Ramos (cell line): ENCODE results near the gene SLC12A3.

Experiments used
- in situ Hi-C: fragments of 300-500 bp; cut with MboI; formaldehyde crosslinking; loops from one replicate; pipeline ENCODE4 v1.14.3; 2022; ENCODE audit warnings: low sequenced_read_pairs; ENCODE audit not compliant: unreplicated experiment

Gene SLC12A3

GRCh38 chr16:56956076-56956475 lies 91.1 kb downstream of the SLC12A3 start:
- in situ Hi-C loops = no loop called here

GRCh38 chr16:56956756-56957155 lies 91.7 kb downstream of the SLC12A3 start:
- in situ Hi-C loops = no loop called here

- in situ Hi-C loops = loop anchor here (10.0 kb wide), 1 partner anchor 204 kb away; no protein-coding TSS in a partner anchor
These were observed 95.8 kb downstream of the SLC12A3 start for GRCh38 chr16:56960681-56961281.

- in situ Hi-C loops = loop anchor here (10.0 kb wide), 1 partner anchor 203 kb away; no protein-coding TSS in a partner anchor
These were observed 96.4 kb downstream of the SLC12A3 start for GRCh38 chr16:56961386-56961785.

- in situ Hi-C loops = loop anchor here (10.0 kb wide), 1 partner anchor 203 kb away; no protein-coding TSS in a partner anchor
These were observed 96.9 kb downstream of the SLC12A3 start, which contains the start of gene CETP for GRCh38 chr16:56961851-56962281. TSS of gene CETP (plus strand) at chr16:56961950. CDS start at chr16:56961980, 30 bp downstream.

GRCh38 chr16:56964243-56965148 lies 99.5 kb downstream of the SLC12A3 start:
- in situ Hi-C loops = loop anchor here (10.0 kb wide), 1 partner anchor 200 kb away; no protein-coding TSS in a partner anchor
